COR-L47 (cell line): Measurements from ENCODE around the gene ZNF670.

Experiments
- DNase-seq: peaks from one replicate; lab custom pipeline; 2025; lab: John Stamatoyannopoulos, UW

ZNF670 gene

GRCh38 chr1:247103859-247104591 lies 25.4 kb upstream of the ZNF670 start, which contains the start of gene ZNF669:
Gene ZNF669 (minus strand): TSS chr1:247104356. CDS start chr1:247104199, 157 bp downstream.
- DNase-seq = peak; percentile 98

- no peak for DNase-seq
These were observed 23.8 kb upstream of the ZNF670 start for GRCh38 chr1:247102381-247102780.

GRCh38 chr1:247100676-247101279 lies 22.2 kb upstream of the ZNF670 start:
- DNase-seq = no peak

GRCh38 chr1:247096958-247097357 lies 18.3 kb upstream of the ZNF670 start:
- no peak for DNase-seq

DNA sequence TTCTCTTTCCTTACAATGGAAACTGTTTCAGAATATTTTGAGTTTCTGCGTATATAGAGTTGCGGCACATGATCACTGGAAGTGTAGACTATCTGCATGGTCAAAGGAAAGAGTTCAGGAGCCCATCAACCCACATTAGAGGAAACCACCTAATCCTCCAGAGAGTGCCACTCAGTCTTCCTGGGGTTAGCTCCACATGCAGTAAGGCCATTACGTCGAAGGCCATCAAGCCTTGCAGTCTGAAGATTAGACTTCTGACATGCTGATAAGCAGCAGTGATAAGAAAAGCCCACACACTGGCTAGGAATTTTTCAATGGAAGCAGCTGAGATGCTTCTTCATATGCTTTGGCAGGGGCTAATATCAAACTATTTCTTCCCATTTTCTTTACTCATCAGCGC lies 17.9 kb upstream of the ZNF670 start:
- DNase-seq = no peak

DNA sequence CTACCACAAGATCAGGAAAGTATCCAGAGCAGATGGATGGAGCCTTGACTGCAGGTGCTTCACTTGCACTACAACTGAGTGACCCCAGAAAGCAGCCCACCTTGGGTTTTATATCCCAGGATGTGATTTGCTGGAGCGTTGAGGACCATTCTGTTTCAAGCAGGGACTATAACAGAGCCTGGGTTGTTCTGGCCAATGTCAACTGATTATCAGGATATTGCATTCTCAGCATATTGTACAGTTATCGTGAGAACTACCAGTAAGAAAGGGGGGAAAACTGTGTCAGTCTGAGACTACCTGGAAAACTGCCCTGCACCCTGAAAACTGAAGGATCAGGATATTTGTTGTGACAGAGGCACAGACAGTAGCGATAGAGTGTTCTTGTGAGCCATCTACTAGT lies 17.5 kb upstream of the ZNF670 start:
- DNase-seq = no peak

DNA sequence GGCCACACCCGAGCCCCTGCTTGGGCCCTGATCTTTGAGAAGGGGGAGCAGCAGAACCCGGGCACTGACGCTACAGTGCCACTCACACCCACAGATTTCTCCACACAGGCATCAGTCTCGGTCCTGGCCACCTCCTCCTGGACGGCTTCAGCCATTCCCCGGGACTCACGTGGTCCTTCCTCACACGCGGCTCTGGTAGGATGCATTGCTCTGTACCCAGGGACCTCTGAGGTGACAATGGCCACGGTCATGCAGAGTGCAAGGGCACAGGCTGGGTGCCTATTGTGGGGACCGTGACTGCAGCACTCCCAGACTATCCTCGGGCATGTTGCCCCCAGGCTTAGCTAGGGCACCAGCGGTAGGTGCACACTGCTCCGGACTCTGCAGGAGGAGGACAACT lies 11.8 kb upstream of the ZNF670 start:
- DNase-seq = no peak

DNA sequence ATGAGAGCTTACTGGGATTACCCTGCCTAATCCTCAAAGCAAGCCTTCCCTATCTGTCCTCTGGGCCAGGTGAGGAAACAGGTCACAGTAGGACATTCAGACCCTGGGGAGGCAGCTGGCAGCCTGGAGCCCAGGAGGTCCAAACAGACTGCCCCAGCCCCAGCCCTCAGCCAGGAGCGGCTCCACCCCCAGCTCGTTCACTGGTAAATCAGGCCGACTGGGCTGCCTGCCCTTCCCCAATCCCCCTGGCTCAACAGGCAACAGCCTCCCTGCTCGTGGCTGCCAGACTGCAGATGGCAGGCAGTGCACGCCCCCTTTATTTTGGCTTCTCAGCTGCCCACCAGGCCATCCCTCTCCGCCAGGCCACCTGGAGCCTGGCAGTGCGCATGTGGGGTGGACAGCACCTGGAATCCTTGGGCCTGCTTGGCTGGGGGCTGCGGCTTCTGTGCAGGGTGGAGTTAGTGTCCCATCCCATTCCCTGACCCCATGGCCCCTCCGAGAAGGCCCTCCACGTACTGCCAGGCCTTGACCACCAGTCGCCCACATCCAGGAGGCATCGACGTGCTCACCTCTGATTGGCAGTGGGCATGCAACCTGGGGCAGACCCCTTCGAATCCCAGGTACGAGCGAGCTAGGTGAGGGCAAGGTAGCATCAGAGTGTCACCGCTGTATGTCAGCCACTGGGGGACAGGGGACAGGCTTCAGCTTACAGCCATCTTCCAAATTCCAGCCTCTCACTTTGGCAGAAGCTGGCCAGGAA lies 11.2 kb upstream of the ZNF670 start:
- no peak for DNase-seq

DNA sequence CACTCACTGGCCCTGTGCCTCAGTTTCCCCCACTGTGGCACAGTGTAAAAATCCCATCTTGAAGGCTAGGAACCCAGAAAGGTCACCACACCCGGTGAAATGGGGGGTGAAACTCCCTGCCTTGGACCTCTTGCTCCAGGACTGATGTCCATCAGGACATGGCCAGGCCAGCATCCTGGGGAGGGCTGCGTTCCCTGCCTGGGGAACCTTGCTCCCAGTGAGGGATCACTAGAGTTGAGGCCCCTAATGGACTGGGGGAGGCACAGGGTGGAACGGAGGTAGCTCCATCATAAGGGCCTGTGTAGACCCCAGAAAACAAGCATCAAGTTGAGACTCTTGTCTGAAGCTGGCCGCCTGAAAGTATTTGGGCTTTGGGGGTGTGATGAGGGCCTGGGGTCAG lies 10.4 kb upstream of the ZNF670 start:
- DNase-seq = no peak

DNA sequence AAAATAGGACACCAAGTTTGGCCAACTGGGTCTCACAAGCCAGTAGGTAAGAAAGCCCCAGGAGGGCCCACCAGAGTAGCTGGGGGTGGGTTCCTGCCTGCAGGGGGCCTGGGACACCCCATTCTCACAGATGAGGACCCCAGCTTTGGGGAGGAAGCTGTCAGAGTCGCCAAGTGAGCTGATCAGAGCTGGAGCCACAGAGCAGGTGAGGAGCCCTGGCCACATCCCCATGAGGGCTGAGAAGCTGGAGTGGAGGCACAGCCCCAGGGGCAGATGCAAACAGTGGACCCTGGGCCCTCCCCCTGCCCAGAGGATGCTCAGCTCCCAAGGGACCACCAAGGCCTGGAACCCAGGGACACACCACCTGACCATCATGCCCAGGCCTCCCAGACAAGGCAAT lies 8.6 kb upstream of the ZNF670 start:
- no peak for DNase-seq

DNA sequence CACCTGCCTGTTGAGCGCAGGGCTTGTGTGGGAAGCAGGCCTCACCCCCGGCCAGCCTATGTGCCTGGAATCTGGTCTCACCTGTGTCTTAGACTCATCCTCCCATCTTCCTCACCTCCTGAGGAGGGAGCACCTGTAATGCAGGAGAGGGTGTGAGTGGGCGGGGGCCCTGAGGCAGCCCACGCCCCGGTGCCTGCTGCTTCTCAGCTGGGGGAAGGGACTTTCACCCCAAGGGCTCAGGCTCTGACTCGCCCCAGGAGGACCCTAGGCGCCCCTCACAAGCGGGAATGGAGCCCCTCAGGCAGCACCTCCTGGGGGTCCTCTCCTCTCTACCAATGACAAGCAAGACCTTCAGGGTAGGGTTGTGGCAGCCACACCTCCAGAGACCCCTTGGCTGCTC lies 6.7 kb upstream of the ZNF670 start:
- no peak for DNase-seq

DNA sequence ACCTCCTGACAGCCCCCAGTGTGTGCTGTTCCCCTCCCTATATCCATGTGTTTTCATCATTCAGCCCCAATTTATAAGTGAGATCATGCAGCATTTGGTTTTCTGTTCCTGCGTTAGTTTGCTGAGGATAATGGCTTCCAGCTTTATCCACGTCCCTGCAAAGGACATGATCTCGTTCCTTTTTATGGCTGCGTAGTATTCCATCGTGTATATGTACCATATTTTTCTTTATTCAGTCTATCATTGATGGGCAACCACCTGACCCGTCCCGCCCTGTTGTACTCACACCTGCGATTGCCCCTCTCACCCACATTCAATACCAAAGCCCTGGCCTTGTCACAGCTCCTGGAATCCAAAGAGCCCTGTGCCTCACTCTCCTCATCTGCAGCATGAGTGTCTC lies 6.2 kb upstream of the ZNF670 start:
- no peak for DNase-seq

DNA sequence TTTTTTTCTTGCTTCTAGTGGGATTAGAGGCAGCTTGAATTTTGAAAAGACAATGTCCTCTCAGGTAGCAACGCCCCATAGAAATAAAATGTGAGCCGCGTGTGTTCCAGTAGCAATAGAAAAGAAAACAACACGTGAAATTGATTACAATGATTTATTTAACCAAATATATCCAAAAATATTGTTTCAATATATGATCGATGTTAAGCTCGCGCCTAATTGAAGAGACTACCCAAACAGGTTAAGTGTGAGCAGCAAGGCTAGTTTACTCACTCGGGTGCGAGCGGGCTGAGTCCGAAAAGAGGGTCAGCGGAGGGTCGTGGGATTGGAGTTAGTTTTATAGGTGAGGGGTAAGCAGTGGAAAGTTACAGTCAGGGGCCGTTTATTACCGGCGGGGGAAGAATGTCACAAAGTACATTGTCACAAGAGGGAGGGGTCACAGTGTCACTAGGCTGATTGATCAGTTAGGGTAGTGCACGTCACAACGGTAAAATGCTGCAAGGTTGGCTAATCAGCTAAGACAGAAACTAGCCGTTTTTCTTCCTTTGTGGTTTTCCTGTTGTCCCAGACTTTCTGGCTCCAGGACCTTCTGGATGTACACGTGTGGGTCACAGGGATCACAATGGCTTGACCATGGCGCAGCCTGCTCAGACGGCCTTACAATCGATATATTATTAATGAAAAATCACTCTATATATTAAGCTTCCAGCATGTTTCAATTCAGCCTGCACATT lies 697 bp upstream of the ZNF670 start:
- DNase-seq = no peak

GRCh38 chr1:247077876-247078257 lies 744 bp downstream of the ZNF670 start:
- no peak for DNase-seq

DNA sequence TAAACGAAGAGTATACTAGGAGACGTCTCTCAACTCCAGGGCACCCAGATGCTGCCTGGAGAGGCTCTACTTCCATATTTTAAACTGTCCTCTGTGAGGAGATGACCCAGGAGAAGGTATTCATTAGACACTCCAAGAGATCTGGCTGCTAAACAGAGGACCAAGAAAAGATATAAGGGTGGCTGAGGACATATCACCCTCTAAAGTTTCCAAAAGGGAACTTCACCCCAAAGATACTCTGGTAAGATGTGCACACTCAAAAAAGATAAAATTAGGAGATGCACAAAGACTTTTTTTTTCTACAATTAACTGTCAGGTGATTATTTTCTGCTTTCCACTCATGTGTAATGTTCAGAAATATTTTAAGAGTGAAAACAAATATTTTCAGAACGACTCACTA lies 1.4 kb downstream of the ZNF670 start:
- no peak for DNase-seq

GRCh38 chr1:247070645-247071044 lies 8.0 kb downstream of the ZNF670 start:
- DNase-seq = no peak

GRCh38 chr1:247064304-247064703 lies 14.3 kb downstream of the ZNF670 start:
- no peak for DNase-seq

- DNase-seq = no peak
These were observed 17.8 kb downstream of the ZNF670 start for GRCh38 chr1:247060771-247061170.

DNA sequence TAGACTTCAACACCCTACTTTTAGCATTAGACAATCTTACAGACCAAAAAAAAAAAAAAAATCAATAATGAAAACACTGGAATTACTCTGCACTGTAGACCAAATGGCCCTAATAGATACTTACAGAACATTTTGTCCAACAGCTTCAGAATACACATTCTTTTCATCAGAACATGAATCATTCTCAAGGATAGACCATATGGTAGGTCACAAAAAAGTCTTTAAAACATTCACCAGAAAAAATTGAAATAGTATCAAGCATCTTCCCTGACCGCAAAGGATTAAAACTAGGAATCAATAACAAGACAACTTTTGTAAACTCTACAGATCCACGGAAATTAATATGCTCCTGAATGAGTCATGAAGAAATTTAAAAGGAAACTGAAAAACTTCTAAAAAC lies 22.5 kb downstream of the ZNF670 start:
- DNase-seq = no peak

DNA sequence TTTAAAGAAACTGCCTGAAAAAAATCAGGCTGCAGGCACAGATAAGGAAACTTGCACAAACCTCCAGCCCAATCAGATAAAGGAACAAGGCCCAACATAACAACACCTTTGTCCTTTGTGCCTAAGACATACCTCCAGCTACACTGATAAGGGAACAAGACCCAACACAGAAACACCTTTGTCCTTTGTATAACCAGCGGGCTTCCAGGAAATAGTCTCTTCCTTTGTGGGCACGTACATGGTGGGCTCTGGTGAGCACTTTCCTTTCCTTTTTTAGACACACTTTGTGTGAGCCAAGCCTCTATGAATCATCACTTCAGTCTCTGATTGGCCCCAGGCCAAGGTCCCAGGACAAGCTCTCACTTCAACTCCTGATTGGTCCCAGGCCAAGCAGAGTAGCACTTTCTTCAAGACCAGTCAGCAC lies 23.6 kb downstream of the ZNF670 start:
- no peak for DNase-seq

GRCh38 chr1:247047702-247048101 lies 30.9 kb downstream of the ZNF670 start:
- no peak for DNase-seq

GRCh38 chr1:247047260-247047659 lies 31.4 kb downstream of the ZNF670 start:
- DNase-seq = no peak
